GM18517 (cell line): ENCODE results near the gene SIX2.
"Not testable (repeated sequence)": the region's sequence is repeated elsewhere in the genome, so short reads cannot be mapped to it uniquely, and the experiment has no call there.

Source experiments
- ATAC-seq: cut with Tn5 transposase; IDR thresholded peaks from one replicate; pipeline ENCODE4 v1.9.1; 2021; ENCODE audit warnings: mild to moderate bottlenecking, moderate library complexity; ENCODE audit not compliant: unreplicated experiment

Gene SIX2

GRCh38 chr2:45009303-45009927 lies at the start of gene SIX2:
Gene SIX2 (minus strand): TSS chr2:45009452. CDS start chr2:45009110, 342 bp downstream.
- no peak for ATAC-seq

- no peak for ATAC-seq
Measured at GRCh38 chr2:45055162-45055605, 45.9 kb upstream of the SIX2 start.

- ATAC-seq: no peak
Measured at GRCh38 chr2:45053966-45054365, 44.7 kb upstream of the SIX2 start.

- no peak for ATAC-seq
Measured at GRCh38 chr2:45052388-45052928, 43.2 kb upstream of the SIX2 start.

GRCh38 chr2:45049569-45050336 lies 40.5 kb upstream of the SIX2 start:
- no peak for ATAC-seq

GRCh38 chr2:45047301-45047700 lies 38.0 kb upstream of the SIX2 start:
- ATAC-seq: no peak

- ATAC-seq: no peak
Measured at GRCh38 chr2:45046786-45047185, 37.5 kb upstream of the SIX2 start.

- ATAC-seq: no peak
Measured at GRCh38 chr2:45045706-45046105, 36.5 kb upstream of the SIX2 start.

- ATAC-seq: no peak
Measured at GRCh38 chr2:45044916-45045315, 35.7 kb upstream of the SIX2 start.

- ATAC-seq: no peak
Measured at GRCh38 chr2:45043174-45043573, 33.9 kb upstream of the SIX2 start.

- ATAC-seq: no peak
Measured at GRCh38 chr2:45042401-45042800, 33.1 kb upstream of the SIX2 start.

GRCh38 chr2:45040786-45041185 lies 31.5 kb upstream of the SIX2 start:
- no peak for ATAC-seq

GRCh38 chr2:45039804-45040203 lies 30.6 kb upstream of the SIX2 start:
- ATAC-seq: not testable (repeated sequence)

GRCh38 chr2:45038861-45039260 lies 29.6 kb upstream of the SIX2 start:
- not testable (repeated sequence) for ATAC-seq

- no peak for ATAC-seq
Measured at GRCh38 chr2:45033302-45033701, 24.1 kb upstream of the SIX2 start.

- no peak for ATAC-seq
Measured at GRCh38 chr2:45031028-45031427, 21.8 kb upstream of the SIX2 start.

GRCh38 chr2:45030553-45030952 lies 21.3 kb upstream of the SIX2 start:
- no peak for ATAC-seq

- ATAC-seq: no peak
Measured at GRCh38 chr2:45029215-45029614, 20.0 kb upstream of the SIX2 start.

- ATAC-seq: no peak
Measured at GRCh38 chr2:45028276-45028675, 19.0 kb upstream of the SIX2 start.

- ATAC-seq: no peak
Measured at GRCh38 chr2:45026924-45027450, 17.7 kb upstream of the SIX2 start.

- no peak for ATAC-seq
Measured at GRCh38 chr2:45024600-45025291, 15.5 kb upstream of the SIX2 start.
